Activated CD4-positive, alpha-beta memory T cell treated with anti-CD3 and anti-CD28 coated beads, Interleukin-2, amount 10 ng/mL, durations not matched to agents 7 days and 5 days (primary cell): ENCODE data around the gene MCMBP. TPM values are rescaled to one million over a fixed set of nuclear protein-coding genes. Genes with fewer than 3 reads are reported as not detected.
A peak's percentile ranks its signal among the peaks of the same experiment; 100 is the strongest.
"Not testable (repeated sequence)": the region's sequence is repeated elsewhere in the genome, so short reads cannot be mapped to it uniquely, and the experiment has no call there.

Experiments
- CTCF ChIA-PET: fragments of 350-600 bp; sonication (Branson Sonifier 250); formaldehyde crosslinking; loops from one replicate; lab custom pipeline; 2021; ENCODE audit warnings: antibody characterized with exemption, inconsistent platforms; lab: Charles Lee
- POLR2A ChIA-PET: fragments of 350-600 bp; sonication (Branson Sonifier 250); formaldehyde crosslinking; loops from one replicate; lab custom pipeline; 2021; ENCODE audit warnings: antibody characterized with exemption; lab: Charles Lee
- DNase-seq: peaks from one replicate; pipeline ENCODE4 v3.0.0-alpha.2; 2020
- H3K27ac Mint-ChIP-seq: one replicate; pipeline ENCODE4 v1.8.0; 2021; ENCODE audit warnings: mild to moderate bottlenecking, mixed read lengths
- H3K27me3 Mint-ChIP-seq: one replicate; pipeline ENCODE4 v1.8.0; 2021; ENCODE audit warnings: mixed read lengths
- H3K36me3 Mint-ChIP-seq: one replicate; pipeline ENCODE4 v1.8.0; 2021; ENCODE audit warnings: low read depth, mixed read lengths
- H3K4me1 Mint-ChIP-seq: one replicate; pipeline ENCODE4 v1.8.0; 2021; ENCODE audit warnings: mixed read lengths
- H3K4me3 Mint-ChIP-seq: one replicate; pipeline ENCODE4 v1.8.0; 2021; ENCODE audit warnings: mild to moderate bottlenecking, mixed read lengths
- H3K9me3 Mint-ChIP-seq: one replicate; pipeline ENCODE4 v1.8.0; 2021; ENCODE audit warnings: mixed read lengths
- total RNA-seq, 2 experiments: library from RNA; stranded (reverse); gene quantifications; one replicate each; pipeline ENCODE4 v1.2.3, GENCODE V29; 2021

Gene MCMBP
- total RNA-seq, 2 experiments from 2014 or later: 86.2 to 87.6 TPM

DNA sequence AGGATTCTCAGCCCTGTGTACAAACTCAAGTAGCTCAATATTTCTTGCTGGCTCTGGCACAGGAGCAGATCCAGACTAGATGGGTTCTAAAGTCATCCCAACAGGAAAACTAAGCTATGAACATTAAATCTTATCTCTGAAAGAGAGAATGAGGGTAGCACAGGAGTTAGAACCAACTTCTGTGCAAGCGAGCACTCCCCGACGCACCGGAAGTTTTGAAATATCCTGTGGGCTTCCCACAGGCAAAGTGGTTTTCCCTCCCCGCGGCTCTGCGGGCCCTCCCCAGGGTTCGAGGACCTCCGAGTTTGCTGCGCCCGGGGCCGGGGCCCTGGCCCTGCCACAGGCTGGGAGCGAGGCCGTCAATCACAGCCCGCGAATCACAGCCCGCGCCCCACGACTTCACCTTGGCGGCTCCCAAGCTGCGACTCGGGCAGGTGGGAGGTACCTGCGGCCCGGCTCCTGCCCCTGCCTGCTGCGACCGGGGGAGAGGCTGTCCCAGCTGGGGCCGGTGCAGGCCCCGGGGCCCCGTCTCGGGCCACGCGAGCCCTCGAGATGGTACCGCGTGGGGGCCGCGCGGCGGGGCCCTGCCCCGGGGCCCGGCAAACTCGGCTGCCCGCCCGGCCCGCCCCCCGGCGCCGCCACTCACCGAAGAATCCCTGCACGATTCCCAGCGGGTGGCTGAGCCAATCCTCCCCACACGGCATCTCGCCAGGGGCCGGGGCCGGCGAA lies 598 bp downstream of the MCMBP start:
- ChIA-PET CTCF (interaction anchor here (0.6 to 5.9 kb wide), 12 partner anchors 11 to 219 kb away, joined by 3 to 51 read pairs (median 4); partner anchors contain the start of genes INPP5F and SEC23IP), POLR2A (interaction anchor here (0.7 to 5.1 kb wide), 24 partner anchors 10 to 1826 kb away, joined by 3 to 94 read pairs (median 4); partner anchors contain the start of genes BAG3, EIF3A, INPP5F and SEC23IP)
- Mint-ChIP-seq H3K4me1 (peaks cover 43% of the 10 kb centered on the region), H3K4me3 (peak overlapping the region; percentile 94), H3K36me3 (peaks cover 18% of the 10 kb centered on the region), H3K27ac (peak overlapping the region; percentile 87), H3K27me3 (no peaks in the 10 kb centered on the region), H3K9me3 (no peaks in the 10 kb centered on the region)
- peak; percentile 56 for DNase-seq

DNA sequence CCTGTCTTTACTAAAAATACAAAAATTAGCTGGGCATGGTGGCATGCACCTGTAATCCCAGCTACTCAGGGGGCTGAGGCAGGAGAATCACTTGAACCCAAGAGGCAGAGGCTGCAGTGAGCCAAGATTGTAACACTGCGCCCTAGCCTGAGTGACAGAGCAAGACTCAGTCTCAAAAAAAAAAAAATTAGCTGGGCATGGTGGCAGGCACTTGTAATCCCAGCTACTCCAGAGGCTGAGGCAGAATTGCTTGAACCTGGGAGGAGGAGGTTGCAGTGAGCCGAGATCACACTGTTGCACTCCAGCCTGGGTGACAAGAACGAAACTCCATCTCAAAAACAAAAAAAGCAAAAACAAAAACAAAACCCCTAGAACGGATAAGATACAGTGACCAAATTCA lies 3.2 kb downstream of the MCMBP start:
- CTCF ChIA-PET: interaction anchor here (0.7 to 5.9 kb wide), 3 partner anchors 9 to 183 kb away, joined by 3 to 51 read pairs (median 5); partner anchors contain the start of gene INPP5F
- DNase-seq, POLR2A ChIA-PET, H3K27ac Mint-ChIP-seq, H3K27me3 Mint-ChIP-seq, H3K9me3 Mint-ChIP-seq: not testable (repeated sequence)
- peaks cover 41% of the 10 kb centered on the region for H3K36me3 Mint-ChIP-seq
- H3K4me1 Mint-ChIP-seq: peaks cover 59% of the 10 kb centered on the region
- H3K4me3 Mint-ChIP-seq: peak overlapping the region; percentile 18

DNA sequence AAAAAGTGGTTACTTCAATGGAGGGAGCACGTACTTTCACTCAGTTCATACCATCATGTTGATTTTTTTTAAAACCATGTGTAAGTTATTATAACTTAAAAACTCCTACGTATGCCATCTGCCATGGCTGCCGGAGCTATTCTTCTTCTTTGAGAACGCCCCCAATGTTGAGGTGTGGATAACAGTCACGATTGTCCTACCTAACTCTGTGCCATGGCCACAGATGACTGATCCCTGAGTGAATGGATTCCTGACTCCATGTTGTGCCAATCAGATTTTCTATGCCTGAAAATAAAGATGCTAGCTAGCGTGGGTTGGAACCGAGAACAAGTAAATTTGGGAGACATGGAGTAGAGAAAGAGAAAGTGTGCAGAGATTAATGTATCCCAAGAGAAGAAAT lies 5.3 kb downstream of the MCMBP start:
- no peak overlapping the region for H3K4me3 Mint-ChIP-seq
- peaks cover 66% of the 10 kb centered on the region for H3K4me1 Mint-ChIP-seq
- POLR2A ChIA-PET: interaction anchor here (1.6 kb wide), 1 partner anchor 25 kb away, joined by 5 read pairs; the partner anchor contains the start of gene SEC23IP
- peaks cover 11% of the 10 kb centered on the region for H3K9me3 Mint-ChIP-seq
- peaks cover 48% of the 10 kb centered on the region for H3K36me3 Mint-ChIP-seq
- H3K27me3 Mint-ChIP-seq: no peaks in the 10 kb centered on the region
- no peak overlapping the region for H3K27ac Mint-ChIP-seq
- DNase-seq: no peak
- CTCF ChIA-PET: interaction anchor here (0.6 to 1.3 kb wide), 3 partner anchors 8 to 53 kb away, joined by 4 to 6 read pairs (median 5); no protein-coding TSS in a partner anchor

DNA sequence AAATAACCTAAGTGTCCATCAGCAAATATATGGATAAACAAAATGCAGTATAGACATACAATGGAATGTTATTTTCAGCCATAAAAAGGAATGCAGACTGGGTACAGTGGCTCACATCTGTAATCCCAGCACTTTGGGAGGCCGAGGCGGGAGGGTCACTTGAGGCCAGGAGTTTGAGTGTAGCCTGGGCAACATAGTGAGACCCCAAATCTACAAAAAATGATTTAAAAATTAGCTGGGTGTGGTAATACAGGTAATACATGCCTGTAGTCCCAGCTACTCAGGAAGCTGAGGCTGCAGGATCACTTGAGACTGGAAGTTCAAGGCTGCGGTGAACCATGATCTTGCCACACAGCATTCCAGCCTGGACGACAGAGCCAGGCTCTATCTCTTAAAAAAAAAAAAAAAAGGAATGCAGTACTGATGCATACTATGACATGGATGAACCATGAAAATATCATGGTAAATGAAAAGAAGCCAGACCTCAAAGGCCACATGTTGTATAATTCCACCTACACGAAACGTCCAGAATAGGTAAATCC lies 6.9 kb downstream of the MCMBP start:
- CTCF ChIA-PET: interaction anchor here (1.2 to 1.8 kb wide), 2 partner anchors 7 to 179 kb away, joined by 5 to 10 read pairs; no protein-coding TSS in a partner anchor

DNA sequence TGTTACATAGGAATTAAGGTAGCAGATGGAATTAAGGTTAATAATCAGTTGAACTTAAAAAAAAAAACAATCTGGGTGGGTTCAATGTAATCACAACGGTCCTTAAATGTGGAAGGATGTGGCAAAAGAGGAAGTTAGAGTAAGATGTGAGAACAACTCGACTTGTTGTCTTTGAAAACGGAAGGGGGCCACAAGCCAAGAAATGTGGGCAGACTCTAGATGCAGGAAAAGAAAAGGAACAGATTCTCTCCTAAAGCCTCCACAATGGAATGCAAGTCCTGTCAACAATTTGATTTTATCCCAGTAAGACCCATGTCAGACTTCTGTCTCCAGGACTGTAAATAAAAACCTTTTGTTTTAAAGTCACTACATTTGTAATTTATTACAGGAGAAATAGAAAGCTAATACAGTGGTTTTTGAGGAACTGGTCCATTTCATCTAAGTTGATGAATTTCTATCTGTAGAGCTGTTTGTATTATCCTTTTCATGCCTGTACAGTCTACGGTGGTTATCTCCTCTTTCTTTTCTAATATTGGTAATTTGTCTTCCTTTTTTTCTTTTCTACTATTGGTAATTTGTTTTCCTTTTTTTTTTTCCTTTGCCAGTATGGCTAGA lies 8.6 kb downstream of the MCMBP start:
- ChIA-PET POLR2A (interaction anchor here (0.6 to 8.0 kb wide), 2 partner anchors 8 to 135 kb away, joined by 4 to 69 read pairs; partner anchors contain the start of gene MCMBP), CTCF (interaction anchor here (0.7 to 6.1 kb wide), 7 partner anchors 8 to 320 kb away, joined by 3 to 51 read pairs (median 4); partner anchors contain the start of gene MCMBP)
- Mint-ChIP-seq H3K4me3 (no peak overlapping the region), H3K27me3 (no peaks in the 10 kb centered on the region), H3K27ac (no peak overlapping the region), H3K9me3 (peaks cover 11% of the 10 kb centered on the region), H3K36me3 (peaks cover 38% of the 10 kb centered on the region), H3K4me1 (peaks cover 69% of the 10 kb centered on the region)
- DNase-seq: no peak

More for the DNA sequence above, 6.9 kb downstream of the MCMBP start:
- Mint-ChIP-seq H3K9me3 (peaks cover 11% of the 10 kb centered on the region), H3K27ac (no peak overlapping the region), H3K27me3 (no peaks in the 10 kb centered on the region), H3K4me1 (peaks cover 69% of the 10 kb centered on the region), H3K4me3 (no peak overlapping the region), H3K36me3 (peaks cover 39% of the 10 kb centered on the region)
- no peak for DNase-seq
- POLR2A ChIA-PET: no interaction called here

DNA sequence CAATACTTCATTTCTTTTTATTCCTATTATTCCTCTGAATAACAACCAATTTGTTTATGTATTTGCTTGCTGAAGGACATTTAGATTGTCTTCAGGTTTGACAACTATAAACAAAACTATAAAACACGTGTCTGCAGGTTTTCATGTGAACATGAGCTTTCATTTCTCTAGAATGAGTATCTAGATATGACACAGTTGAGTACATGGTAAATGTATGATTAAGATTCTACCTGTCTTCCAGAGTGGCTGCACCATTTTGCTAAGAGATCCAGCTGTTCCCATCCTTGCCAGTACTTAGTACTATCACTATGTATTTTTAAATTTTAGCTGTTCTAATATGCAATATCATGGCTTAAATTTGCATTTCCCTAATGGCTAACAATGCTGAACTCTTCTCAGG lies 10.1 kb downstream of the MCMBP start:
- ChIA-PET CTCF (interaction anchor here (1.0 to 6.1 kb wide), 4 partner anchors 9 to 208 kb away, joined by 3 to 51 read pairs (median 4); partner anchors contain the start of gene MCMBP), POLR2A (interaction anchor here (8.0 kb wide), 1 partner anchor 10 kb away, joined by 69 read pairs; the partner anchor contains the start of gene MCMBP)
- H3K4me1 Mint-ChIP-seq: peaks cover 61% of the 10 kb centered on the region
- H3K27me3 Mint-ChIP-seq: no peaks in the 10 kb centered on the region
- peaks cover 11% of the 10 kb centered on the region for H3K9me3 Mint-ChIP-seq
- H3K4me3 Mint-ChIP-seq: no peak overlapping the region
- H3K36me3 Mint-ChIP-seq: peaks cover 41% of the 10 kb centered on the region
- no peak overlapping the region for H3K27ac Mint-ChIP-seq
- DNase-seq: no peak

DNA sequence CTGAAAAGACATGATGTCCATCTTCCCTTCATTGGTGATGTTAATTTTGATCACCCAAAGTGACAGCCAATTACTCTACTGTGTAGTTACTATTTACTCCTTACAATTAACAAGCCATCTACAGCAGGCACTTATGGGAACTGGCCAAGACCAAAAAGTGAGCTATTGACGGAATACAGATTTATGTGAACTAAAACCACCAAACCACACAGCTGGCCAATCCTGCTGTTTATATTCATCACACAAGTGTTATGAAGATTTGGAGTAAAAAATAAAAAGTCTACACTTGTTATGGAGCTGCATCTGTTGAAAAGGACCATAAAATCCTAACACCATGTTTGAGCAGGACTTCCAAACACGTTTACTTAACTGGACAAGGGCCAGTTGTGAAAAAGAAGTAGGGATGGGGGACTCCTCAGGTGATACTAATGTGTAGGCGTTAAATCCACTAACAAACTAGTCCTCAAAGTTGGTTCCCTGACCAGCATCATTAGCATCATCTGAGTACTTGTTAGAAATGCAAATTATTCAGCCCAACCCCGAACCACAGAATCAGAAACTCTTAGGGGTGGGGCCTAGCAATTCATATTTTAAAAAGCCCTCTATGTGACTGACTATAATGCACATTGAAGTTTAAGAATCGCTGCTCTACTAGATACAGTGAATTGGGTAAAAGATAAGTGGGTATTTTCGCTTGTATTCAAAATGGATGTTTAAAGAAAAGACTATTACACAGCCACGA lies 11.6 kb downstream of the MCMBP start:
- Mint-ChIP-seq H3K27ac (peak overlapping the region; percentile 47), H3K27me3 (no peaks in the 10 kb centered on the region), H3K9me3 (peaks cover 11% of the 10 kb centered on the region), H3K36me3 (peaks cover 43% of the 10 kb centered on the region), H3K4me1 (peaks cover 57% of the 10 kb centered on the region), H3K4me3 (no peak overlapping the region)
- ChIA-PET CTCF (interaction anchor here (1.0 to 7.1 kb wide), 7 partner anchors 11 to 258 kb away, joined by 3 to 53 read pairs (median 9); partner anchors contain the start of gene MCMBP), POLR2A (interaction anchor here (0.7 to 8.0 kb wide), 3 partner anchors 11 to 135 kb away, joined by 3 to 69 read pairs (median 7); partner anchors contain the start of genes INPP5F and MCMBP)
- no peak for DNase-seq

DNA sequence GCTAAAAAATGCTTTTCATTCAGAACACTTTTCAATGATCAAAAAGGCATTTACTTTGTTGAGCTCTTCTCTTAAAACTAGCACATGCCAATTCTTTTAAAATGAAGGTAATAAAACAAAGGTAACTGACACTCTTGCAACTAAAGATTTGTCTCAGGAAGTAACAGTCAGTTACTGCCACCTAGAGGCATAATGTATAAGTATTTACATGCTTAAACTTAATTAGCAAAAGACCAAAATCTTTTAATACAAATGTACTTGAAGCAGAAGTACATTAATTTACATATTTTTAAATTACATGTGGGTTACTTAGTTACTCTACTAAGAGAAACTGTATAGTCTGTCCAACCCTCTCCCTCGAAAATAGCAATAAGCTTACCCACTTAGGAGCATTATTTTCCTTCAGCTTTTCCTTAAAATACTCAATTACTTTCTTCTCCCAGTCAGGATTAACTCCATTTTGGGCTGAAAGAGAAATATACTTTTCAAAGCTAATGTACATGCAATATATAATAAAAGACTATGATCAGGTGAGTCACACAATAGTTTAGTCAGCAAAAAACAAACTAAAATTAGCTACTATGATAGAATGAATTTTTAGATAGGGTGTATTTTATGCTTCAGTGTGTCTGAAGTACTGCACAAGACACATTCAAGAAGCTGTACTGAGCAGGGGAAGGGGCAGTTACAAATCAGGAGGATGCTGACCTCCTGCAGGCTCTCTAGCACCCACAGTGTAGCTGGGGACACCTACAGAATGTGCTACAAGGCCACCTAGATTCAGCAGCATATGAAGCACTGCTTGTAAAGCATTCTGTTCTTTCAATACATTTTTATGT lies 13.0 kb downstream of the MCMBP start:
- no peak overlapping the region for H3K27ac Mint-ChIP-seq
- H3K27me3 Mint-ChIP-seq: no peaks in the 10 kb centered on the region
- no peak overlapping the region for H3K4me3 Mint-ChIP-seq
- no peak for DNase-seq
- ChIA-PET CTCF (interaction anchor here (0.6 to 7.1 kb wide), 31 partner anchors 8 to 270 kb away, joined by 3 to 53 read pairs (median 4); partner anchors contain the start of genes INPP5F and MCMBP), POLR2A (interaction anchor here (1.3 to 8.0 kb wide), 4 partner anchors 13 to 134 kb away, joined by 3 to 69 read pairs (median 5); partner anchors contain the start of genes INPP5F and MCMBP)
- H3K9me3 Mint-ChIP-seq: peaks cover 8% of the 10 kb centered on the region
- peaks cover 39% of the 10 kb centered on the region for H3K36me3 Mint-ChIP-seq
- peaks cover 45% of the 10 kb centered on the region for H3K4me1 Mint-ChIP-seq

DNA sequence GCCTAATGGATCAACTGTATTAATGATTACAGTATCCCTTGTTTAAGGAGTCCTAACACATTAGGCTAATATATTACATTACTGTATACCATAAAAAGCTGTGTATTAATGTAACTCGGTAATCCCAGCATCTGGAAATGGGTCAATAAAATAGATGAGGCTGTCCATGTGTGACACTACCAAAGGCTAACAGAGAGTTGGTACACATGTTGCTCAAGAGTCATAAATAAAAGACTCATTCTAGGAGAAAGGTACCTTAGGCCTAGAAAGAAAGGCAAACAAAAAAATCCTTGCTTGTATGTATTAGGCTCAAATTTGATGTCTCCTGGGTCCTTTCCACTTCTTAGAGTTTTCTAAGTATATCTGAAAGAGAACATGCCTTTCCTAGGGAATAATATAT lies 14.6 kb downstream of the MCMBP start:
- CTCF ChIA-PET: interaction anchor here (0.9 to 7.1 kb wide), 9 partner anchors 8 to 194 kb away, joined by 3 to 53 read pairs (median 8); partner anchors contain the start of gene MCMBP
- DNase-seq: no peak

DNA sequence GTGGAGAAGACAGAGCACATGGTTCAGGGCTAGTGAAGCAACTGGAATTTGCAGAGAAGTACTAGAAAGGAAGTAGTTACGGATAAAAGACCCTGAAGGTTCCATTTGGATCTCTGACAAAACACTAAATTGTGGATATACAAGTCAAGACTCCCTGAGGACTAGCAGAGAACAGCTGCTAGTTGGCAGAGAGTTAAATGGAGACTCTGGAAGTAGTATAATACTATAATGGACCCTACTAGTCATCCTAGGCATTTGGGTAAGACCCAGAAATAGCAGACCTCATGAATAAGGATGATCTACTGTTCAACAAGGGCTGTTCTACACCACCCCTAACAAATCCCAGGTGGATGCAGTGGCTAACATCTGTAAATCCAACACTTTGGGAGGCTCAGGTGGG lies 19.1 kb downstream of the MCMBP start:
- DNase-seq: no peak
- POLR2A ChIA-PET: no interaction called here
- Mint-ChIP-seq H3K27me3 (no peaks in the 10 kb centered on the region), H3K9me3 (no peaks in the 10 kb centered on the region), H3K36me3 (peaks cover 52% of the 10 kb centered on the region), H3K4me1 (no peaks in the 10 kb centered on the region), H3K27ac (no peak overlapping the region), H3K4me3 (no peak overlapping the region)
- CTCF ChIA-PET: no interaction called here

More for the DNA sequence above, 14.6 kb downstream of the MCMBP start:
- Mint-ChIP-seq H3K36me3 (peaks cover 35% of the 10 kb centered on the region), H3K4me3 (no peak overlapping the region), H3K27me3 (no peaks in the 10 kb centered on the region), H3K27ac (no peak overlapping the region), H3K4me1 (peaks cover 35% of the 10 kb centered on the region), H3K9me3 (no peaks in the 10 kb centered on the region)
- POLR2A ChIA-PET: interaction anchor here (1.5 to 8.0 kb wide), 2 partner anchors 14 to 115 kb away, joined by 3 to 69 read pairs; partner anchors contain the start of gene MCMBP

DNA sequence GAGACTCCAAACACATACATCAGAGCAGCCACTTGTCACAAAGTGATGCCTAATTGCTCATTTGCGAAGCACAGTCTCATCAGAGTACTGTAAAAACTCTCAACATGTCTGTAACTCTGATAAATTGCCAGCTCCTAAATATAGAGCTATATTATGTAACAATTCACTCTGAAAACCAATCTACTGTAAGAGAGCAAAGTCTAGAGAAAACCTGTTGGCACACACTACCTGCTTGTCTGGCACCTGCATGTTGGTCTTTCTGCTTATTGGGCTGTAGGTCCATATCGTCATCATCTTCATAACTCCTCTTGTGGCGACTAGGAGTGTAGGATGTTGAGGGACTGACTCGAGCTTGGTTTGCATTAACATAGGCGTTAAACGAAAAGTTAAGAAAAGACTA lies 19.8 kb downstream of the MCMBP start:
- Mint-ChIP-seq H3K36me3 (peaks cover 57% of the 10 kb centered on the region), H3K4me3 (no peak overlapping the region), H3K27ac (no peak overlapping the region), H3K4me1 (no peaks in the 10 kb centered on the region), H3K27me3 (no peaks in the 10 kb centered on the region), H3K9me3 (no peaks in the 10 kb centered on the region)
- CTCF ChIA-PET: interaction anchor here (0.5 to 0.6 kb wide), 2 partner anchors 39 to 54 kb away, joined by 3 read pairs; no protein-coding TSS in a partner anchor
- DNase-seq: no peak
- POLR2A ChIA-PET: no interaction called here
